DMS79 treated with DMSO at 0.1 percent for 48 hours (cell line): Measurements from ENCODE around the gene TMEM147.

Source experiments
- DNase-seq: peaks from one replicate; lab custom pipeline; 2025; lab: John Stamatoyannopoulos, UW

The TMEM147 gene

DNA sequence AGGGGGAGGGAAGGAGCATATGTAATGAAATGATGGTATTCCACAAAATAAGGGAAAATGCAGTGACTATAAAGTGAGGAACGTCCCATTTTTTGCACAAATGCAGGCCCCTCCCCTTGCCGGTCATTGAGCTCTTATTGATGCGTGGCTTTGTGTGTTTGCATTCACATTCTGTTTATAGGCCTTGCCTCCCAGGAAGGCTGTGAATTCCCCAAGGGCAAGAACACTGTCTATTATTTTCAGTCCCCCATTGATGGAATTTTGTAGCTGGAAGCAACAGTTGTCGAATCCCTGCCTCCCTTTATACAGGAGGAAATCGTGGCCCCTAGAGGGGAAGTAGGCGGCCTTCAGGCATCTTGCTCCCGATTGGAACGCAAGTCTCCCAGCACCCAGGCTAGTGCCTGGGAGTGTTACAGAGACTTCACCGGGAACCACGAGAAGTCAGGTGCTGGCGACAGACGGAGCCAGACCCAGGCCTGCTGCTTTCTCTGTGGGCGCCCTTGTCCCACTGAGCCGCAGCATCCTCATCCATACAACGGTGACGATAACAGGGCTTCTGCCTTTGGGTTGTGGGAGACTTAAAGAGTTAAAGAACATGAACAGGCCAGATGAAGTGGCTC, 24.2 kb upstream of the TMEM147 start:
- no peak for DNase-seq

DNA sequence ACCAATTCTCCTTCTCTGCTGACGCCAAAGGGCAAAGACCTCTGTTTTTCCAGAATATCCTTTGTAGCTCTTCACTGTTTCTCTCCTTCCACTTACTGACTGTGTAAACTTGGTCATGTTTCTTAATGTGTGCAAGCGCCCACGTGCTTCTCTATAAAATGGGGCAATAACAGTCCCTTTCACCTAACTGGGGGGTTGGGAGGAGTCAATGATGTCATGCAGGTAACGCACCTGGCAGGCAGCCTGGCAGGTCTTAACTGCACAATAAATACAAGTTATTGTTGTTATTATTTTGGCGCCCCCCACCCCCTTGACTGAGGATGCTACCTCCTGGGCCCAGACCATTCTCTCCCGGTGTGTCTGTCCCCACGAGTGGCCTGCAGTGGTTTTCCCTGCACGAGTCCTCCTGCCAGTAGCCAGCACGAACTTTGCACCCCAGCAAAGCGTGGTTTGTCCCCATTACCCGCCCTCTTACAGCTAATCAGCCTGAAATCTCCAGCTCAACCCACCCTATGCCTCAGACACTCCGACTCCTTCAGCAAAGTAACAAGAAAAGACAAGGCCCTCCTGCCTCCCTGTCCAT, 22.6 kb upstream of the TMEM147 start:
- no peak for DNase-seq

DNA sequence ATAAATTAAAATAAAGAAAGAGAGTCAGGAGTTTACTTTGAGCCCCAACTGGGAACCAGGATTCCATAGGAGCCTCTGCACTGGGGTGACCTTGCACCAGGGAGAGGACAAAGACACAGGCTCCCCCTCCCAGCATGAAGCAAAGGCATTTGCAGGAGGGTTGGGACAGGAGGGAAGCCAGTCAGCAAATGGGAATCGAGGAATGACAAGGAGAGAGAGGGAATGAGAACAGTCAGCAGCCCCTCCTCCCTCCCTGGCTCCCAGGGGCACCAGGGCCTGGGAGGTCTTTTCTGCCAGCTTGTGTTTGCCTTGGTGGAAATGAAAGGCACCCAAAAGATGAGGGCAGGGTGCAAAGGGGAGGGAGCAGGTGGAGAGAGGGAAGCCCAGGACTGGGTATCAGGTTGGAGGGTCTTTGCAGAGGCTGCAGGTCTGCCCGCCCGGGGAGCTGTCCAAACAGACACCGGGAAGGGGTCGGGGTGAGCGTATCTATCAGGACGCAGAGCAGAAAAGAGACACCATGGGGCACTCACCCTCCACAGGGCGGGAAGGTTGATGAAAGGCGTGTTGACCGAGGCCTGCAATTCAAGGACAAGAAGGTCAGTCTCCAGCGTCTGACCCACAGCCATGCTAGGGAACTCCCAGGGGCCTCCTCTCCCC, 21.1 kb upstream of the TMEM147 start:
- no peak for DNase-seq

DNA sequence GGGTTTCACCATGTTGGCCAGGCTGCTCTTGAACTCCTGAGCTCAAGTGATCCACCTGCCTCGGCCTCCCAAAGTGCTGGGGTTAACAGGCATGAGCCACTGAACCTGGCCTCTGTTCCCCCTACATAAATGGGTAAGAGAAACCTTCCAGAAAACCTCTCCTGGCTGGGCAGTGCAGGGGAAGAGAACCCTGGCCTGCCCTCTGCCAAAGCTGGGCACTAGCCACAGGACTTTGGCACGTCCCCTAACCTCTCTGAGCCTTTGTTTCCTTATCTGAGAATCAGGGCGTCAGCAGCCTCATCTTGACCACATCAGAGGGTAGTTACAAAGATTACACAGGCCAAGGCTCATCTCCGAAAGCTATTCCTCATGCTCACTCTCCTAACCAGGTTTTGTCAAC, 19.6 kb upstream of the TMEM147 start:
- DNase-seq = no peak

DNA sequence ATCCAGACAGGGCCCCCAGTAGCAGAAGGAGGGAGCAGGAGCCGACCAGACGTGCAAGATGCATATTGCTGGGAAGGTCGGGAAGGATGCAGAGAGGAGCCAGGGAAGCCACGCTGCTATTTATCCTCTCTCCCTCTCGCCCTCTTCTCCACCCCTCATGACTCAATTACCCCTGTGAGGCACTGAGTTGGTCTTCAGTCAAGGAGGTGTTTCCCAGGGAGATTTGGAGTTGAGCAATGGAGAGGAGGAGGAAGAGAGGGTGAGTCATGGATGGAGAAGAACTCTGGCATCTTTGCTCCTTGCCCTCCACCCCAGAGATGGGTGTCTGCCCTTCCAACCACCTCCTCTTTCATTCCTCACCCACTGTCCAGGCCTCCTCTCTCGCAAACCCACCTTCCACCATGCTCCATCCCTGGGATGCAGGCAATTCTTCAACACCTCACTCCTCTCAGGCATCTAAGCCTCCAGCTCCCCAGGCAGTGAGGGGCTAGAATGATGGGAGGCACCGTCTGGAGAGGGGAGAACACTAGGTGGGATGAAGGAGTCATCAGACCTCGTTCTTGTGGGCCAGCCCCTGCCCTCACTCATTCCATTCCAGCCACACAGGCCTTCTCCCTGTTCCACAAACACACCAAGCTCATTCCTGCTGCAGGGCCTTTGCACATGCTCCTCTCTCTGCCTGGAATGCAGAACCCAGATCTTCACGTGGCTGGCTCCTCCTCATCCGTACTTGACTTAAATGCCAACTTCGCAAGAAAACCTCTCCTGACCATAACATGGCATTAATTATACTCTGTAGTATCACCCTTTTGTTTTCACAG, 17.0 kb upstream of the TMEM147 start, which contains the start of gene SBSN:
TSS of gene SBSN (minus strand) at position 94 of the 821 bp plus-strand sequence. CDS start at position 64, 30 bp downstream.
- DNase-seq = no peak

DNA sequence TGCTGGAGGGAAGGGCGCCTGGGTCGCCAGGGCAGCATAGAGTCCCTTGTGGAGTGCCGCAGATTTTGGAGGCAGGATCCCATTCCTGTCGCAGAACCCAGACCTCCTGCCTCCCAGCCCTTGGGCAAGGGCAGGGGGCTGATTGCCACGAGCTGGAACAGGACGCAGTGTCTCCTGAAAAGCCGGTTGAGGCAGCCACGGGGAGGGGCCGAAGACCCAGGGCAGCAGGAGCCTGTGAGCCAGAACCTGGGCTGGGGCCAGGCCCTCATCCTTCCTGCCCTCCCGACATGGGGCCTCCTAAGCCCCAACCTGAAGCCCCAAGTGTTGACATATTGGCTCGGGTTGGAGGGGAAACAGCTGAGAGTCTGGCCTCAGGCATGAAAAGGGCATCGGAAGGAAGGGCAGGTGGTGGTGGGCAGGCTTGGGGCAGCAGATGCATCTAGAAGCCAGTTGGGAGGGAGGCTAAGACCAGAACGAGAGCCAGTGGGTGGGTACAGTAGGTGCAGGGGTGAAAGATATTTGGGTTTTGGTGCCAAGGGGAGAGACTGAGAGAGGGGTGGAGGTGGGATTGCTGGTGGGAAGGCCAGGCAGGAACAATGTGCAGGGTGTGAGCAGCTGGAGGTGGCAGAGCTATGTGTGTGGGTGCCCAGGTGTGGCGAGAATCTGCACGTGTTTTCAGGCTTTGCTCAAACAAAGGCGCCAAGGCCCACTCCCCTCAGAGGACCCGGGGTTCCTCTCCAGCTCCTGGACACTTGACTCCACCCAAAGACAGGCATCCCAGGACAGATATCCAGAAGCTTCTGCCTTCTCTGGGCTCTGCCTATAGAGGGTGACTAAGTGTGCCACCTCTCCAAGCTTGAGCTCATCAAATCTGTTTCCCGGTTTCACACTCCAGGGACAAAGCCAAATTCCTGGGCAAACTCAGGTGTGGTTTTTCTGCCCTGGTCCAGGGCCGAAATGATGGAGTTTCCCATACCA, 15.9 kb upstream of the TMEM147 start:
- DNase-seq = no peak

DNA sequence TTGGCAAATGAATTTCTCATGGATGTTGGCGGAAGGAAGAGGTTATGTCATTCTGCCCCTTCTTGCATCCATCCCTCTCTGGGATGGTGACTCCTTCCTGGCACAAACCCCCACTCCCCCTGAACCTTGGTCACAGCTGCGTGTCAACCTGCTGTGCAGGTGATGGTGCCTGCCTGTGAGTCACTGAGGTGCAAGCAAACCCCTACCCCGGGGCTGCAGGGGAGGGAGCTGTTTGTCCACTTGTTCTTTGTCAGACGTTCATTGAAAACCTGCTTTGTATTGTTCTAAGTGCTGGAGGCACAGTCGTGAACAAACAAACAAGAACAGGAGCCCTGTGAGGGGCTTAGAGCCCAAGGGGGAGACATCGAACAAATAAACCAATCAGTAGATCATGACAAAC, 14.1 kb upstream of the TMEM147 start:
- DNase-seq = peak; percentile 7

DNA sequence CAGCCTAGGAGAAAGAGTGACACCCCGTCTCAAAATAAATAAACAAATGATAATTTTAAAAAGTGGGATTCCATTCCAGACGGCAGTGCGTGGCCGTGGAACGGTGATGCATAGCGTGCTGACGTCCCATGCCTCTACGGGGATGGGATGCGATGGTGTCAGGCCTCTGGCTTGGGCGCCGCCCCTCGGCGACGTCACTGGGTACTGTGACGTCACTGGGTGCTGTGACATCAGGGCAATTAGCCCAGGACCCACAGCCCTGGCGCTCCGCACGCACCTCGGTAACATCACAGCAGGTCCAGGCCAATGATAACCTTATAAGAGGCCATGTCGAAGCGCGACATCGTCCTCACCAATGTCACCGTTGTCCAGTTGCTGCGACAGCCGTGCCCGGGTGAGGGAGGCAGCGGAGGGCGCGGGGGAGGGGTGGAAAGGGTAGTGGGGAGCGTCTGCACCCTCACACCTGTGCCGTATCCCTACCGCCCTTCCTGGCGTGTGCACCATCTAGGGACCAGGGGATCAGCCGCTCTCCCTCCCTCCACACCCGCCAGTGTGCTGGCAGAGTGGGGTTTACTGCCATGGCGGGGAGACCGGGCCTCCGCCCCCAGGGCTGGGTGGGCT, 12.1 kb upstream of the TMEM147 start, which contains the start of gene GAPDHS:
TSS of gene GAPDHS (plus strand) at position 256 of the 621 bp plus-strand sequence. CDS start at position 328, 72 bp downstream.
- DNase-seq = no peak

DNA sequence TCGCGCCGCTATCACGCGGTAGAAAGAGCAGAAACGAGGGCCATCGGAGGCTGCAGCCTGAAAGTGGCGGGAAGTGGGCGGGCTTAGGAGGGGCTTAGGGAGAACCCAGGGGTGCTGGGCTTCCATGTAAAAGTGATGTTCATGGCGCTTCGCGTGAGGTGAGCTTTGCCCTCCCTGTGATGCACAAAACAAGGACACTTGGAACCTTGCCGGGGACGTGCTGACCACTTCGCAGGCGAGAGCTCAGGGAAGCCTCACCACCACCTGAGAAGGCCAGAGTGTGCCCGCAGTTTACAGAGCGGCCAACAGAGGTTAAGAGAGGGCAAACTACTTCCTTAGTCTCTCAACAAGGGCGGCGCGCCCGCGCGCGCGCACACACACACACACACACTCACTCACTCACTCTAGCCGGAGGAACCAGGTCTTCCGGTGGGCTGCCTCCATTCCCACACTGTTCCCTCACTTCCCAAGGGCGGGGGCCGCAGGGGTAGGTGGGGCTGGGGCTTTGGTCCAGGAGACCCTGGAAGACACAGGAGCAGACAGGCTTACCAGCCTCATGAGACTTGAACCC, 11.5 kb upstream of the TMEM147 start:
- DNase-seq = no peak

DNA sequence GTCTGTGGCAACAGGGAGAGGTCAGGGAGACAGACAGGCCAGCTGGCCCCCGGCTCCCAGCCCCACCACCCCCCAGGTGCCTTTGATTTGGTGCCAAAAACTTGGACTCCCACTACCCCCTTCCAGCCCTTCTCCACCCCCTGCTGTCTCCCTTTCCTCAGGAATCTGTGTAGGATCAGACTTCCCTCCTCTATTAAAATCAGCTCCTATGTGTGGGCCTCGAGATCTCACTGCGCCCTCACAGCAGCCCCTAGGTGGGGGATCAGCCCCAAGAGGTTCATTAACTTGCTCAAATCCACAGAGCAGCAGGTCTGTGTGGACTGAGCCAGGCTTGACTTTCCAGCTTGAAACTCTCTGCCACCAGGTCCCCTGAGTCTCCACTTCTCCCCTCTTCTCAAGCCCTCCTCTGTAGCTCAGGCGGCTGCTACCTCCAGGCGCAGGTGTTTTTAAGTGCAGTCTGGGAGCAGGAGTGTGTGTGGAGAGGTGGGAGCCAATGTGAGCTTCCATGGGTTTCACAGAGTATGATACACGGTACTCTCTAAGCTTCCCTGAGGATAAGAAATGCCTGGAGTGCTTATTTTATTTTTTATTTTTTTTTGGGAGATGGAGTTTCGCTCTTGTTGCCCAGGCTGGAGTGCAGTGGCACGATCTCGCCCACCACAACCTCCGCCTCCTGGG, 10.5 kb upstream of the TMEM147 start:
- DNase-seq = peak; percentile 76

DNA sequence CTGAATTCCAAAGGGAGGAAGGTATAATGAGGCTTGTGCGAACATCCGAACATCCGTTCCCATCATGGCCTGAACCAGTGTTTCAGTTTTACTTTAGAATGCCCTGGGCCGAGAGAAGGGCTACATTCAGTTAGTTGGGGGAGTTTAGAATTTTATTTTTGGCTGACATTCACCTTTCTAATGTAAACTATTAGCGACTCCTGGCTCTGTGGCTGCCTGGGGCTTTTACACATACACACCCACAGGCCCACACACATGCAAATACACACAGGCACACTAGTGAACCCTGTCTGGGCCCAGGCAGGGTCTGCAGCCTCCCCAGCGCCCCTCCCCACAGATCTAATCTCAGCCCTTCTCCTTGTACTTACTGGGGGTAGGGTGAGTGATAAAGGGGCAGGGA, 6.1 kb upstream of the TMEM147 start:
- DNase-seq = no peak

DNA sequence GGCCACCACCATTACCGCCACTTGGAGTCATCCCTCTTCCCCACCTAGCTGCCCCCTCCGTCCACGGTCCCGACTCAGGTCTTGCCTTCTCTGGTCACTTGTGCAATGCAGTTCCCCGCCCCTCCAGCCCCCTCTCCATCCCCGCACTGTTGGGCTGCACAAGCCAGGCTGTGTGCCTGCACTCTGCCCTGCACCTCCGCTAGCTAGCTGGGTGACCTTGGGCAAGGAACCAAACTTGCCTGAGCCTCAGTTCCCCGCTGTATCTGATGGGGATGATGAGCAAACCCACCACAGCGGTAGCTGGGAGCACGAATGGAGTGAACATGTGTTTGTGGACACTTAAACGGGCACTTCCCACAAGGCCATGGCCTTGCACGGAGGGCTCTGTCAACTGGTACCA, 5.6 kb upstream of the TMEM147 start:
- DNase-seq = no peak

DNA sequence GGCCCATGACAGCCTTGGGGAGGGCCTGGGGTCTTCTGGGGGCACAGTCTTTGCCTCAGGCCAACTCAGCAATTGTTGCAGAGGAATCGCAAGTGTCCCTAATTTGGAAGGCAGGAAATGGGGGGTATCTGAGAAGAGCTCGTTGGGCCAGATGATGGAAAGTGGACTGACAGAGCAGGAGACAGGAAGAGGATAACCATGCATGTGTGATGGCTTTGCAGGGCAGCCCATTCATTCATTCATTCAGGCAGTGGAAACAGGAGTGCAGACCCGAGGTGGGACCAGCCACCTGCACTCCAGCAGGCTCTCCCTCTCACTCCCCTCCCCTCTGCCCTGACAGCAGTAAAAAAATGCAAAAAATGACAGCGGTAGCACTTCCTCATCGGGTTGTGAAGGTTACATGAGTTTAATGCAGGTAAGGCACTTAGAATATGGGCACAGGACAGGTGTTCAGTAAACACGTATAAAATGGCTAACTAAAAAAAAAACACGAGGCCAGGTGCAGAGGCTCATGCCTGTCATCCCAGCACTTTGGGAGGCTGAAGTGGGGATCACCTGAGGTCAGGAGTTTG, 5.0 kb upstream of the TMEM147 start:
- DNase-seq = no peak

DNA sequence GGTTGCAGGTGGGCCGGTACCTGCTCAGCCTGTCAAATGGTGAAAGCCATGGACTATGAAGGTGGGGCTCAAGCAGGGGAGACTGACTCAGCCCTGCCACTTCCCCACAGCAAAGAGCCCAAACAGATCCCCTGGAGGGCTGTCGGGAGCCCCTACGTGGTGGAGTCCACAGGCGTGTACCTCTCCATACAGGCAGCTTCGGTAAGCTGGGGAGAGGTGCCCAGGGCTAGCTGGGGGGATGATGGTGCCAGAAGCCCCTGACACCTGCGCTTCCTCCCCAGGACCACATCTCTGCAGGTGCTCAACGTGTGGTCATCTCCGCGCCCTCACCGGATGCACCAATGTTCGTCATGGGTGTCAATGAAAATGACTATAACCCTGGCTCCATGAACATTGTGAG, 3.2 kb upstream of the TMEM147 start:
- no peak for DNase-seq

DNA sequence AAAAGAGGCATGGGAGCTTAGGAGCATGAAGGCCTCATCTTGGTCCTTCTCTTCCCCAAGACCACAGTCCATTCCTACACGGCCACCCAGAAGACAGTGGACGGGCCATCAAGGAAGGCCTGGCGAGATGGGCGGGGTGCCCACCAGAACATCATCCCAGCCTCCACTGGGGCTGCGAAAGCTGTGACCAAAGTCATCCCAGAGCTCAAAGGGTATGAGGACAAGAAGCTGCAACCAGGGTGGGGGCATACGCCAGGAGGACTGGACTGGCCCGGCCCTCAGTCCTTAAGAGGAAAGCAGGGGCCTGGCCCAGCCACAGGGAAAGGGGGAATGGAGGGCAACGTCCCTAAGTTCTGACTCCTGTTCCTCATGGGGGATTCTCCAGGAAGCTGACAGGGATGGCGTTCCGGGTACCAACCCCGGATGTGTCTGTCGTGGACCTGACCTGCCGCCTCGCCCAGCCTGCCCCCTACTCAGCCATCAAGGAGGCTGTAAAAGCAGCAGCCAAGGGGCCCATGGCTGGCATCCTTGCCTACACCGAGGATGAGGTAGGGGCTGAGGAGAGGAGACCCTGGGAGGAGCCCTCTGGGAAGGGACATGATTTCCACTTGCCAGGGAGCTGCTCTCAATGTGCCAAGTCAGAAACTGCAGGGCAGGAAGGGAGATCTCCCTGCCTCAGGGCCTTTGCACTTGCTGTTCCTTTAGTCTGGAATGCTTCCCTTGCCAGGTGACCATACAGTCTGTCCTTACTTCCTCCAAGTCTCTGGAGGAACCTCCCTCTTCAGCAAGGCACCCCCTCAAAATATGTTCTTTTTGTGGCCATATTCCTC, 1.9 kb upstream of the TMEM147 start:
- no peak for DNase-seq

DNA sequence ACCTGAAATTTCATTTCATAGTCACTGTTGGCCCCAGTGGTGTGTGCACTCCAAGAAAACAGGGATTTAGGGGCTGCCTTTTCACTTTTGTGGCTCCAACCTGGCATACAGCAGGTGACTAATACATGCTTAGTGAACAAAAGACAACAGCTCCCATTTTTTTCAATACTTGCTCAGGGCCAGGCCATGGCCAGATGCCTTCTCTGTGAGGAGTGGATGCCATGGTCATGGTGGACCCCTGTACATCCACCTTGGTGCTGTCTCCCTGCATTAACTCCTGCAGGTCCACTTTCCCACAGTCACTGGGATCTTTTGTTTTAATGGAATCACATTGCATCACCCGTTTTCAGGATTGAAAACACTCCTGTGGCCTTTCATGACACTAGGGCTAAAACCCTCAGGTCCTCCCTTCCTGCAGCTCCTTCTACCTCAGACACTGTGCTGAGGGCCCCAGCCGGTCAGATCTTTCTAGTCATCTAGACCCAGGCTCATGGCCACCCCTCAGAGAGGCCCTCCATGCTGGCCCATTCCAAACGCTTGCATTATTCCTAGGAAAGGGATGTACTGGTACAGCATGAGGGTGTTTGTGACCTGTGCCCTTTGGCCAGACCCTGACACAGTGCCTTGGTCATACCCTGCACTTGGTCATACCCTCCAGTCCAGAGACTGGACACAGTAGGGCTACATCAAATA, 1.2 kb upstream of the TMEM147 start:
- DNase-seq = no peak

DNA sequence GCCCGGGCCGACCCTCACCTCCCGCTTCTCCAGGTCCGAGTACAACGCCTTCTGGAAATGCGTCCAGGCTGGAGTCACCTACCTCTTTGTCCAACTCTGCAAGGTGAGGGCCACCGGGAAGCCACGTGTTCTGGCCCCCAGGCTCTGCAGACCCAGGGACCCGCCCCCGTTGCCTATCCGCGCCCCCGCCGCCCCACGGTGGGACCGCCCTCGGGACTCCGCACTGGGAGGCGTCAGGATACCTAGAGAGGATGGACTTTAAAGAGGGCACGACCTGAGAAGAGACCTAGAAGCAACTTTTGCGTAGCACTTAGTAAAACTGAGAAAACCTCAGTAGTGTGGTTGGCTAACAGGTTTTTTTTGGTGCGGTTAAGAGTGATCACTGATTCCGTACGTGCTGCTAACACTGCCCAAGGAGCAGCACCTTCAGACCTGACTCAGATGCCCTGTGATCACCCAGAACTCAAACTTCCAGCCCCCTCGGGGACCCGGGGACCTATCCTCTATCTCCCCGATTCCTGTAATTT, 492 bp downstream of the TMEM147 start:
- DNase-seq = peak; percentile 14

DNA sequence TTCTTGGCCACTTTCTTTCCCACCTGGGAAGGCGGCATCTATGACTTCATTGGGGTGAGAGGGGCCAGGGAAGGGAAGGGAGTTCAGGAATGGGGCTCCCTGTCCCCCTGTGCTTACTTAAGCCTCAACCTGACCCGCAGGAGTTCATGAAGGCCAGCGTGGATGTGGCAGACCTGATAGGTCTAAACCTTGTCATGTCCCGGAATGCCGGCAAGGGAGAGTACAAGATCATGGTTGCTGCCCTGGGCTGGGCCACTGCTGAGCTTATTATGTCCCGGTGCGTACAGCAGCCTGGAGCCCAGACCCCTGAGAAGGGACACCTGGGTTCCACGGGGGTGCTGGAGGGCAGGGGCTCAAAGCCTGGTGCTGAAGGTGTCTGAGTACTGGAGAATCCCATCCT, 1.1 kb downstream of the TMEM147 start:
- DNase-seq = no peak
